Measurements from ENCODE around the gene ACAP3.

The ACAP3 gene

GRCh38 chr1:1290238-1290731 lies 17.4 kb downstream of the ACAP3 start:
- Histone ChIP-seq H3K4me3 (ENCODE audit: low read depth, low read length) (no peak overlapping the region), H3K36me3 (ENCODE audit: insufficient read depth, low read length) (no peaks in the 10 kb centered on the region), H3K27me3 (ENCODE audit: insufficient read depth, low read length) (no peaks in the 10 kb centered on the region), H3K4me1 (ENCODE audit: control insufficient read depth, insufficient read depth, low read length, unreplicated experiment) (peaks cover 10% of the 10 kb centered on the region), H2AFZ (ENCODE audit: low read length, unreplicated experiment) (no peak overlapping the region), H3K27ac (ENCODE audit: low read depth, low read length) (no peak overlapping the region), H3K79me2 (ENCODE audit: control insufficient read depth, insufficient read depth, low read length, unreplicated experiment) (no peaks in the 10 kb centered on the region)

- peaks cover 10% of the 10 kb centered on the region for H3K4me1 ChIP-seq (ENCODE audit: control insufficient read depth, insufficient read depth, low read length, unreplicated experiment)
- H2AFZ ChIP-seq (ENCODE audit: low read length, unreplicated experiment): no peak overlapping the region
- H3K27ac ChIP-seq (ENCODE audit: low read depth, low read length): no peak overlapping the region
- H3K27me3 ChIP-seq (ENCODE audit: insufficient read depth, low read length): no peaks in the 10 kb centered on the region
- H3K36me3 ChIP-seq (ENCODE audit: insufficient read depth, low read length): no peaks in the 10 kb centered on the region
- H3K79me2 ChIP-seq (ENCODE audit: control insufficient read depth, insufficient read depth, low read length, unreplicated experiment): no peaks in the 10 kb centered on the region
- H3K4me3 ChIP-seq (ENCODE audit: low read depth, low read length): no peak overlapping the region
Observed at GRCh38 chr1:1287288-1288110, 20.2 kb downstream of the ACAP3 start.

- Histone ChIP-seq H3K4me3 (ENCODE audit: low read depth, low read length) (no peak overlapping the region), H3K79me2 (ENCODE audit: control insufficient read depth, insufficient read depth, low read length, unreplicated experiment) (no peaks in the 10 kb centered on the region), H3K27ac (ENCODE audit: low read depth, low read length) (no peak overlapping the region), H3K4me1 (ENCODE audit: control insufficient read depth, insufficient read depth, low read length, unreplicated experiment) (peaks cover 12% of the 10 kb centered on the region), H3K36me3 (ENCODE audit: insufficient read depth, low read length) (no peaks in the 10 kb centered on the region), H2AFZ (ENCODE audit: low read length, unreplicated experiment) (no peak overlapping the region), H3K27me3 (ENCODE audit: insufficient read depth, low read length) (no peaks in the 10 kb centered on the region)
Observed at GRCh38 chr1:1286313-1287261, 21.1 kb downstream of the ACAP3 start.

- Histone ChIP-seq H3K27me3 (ENCODE audit: insufficient read depth, low read length) (no peaks in the 10 kb centered on the region), H3K36me3 (ENCODE audit: insufficient read depth, low read length) (no peaks in the 10 kb centered on the region), H2AFZ (ENCODE audit: low read length, unreplicated experiment) (no peak overlapping the region), H3K4me1 (ENCODE audit: control insufficient read depth, insufficient read depth, low read length, unreplicated experiment) (peaks cover 4% of the 10 kb centered on the region), H3K79me2 (ENCODE audit: control insufficient read depth, insufficient read depth, low read length, unreplicated experiment) (no peaks in the 10 kb centered on the region), H3K4me3 (ENCODE audit: low read depth, low read length) (no peak overlapping the region), H3K27ac (ENCODE audit: low read depth, low read length) (no peak overlapping the region)
Observed at GRCh38 chr1:1285611-1286311, 22.0 kb downstream of the ACAP3 start.

- Histone ChIP-seq H3K27ac (ENCODE audit: low read depth, low read length) (no peak overlapping the region), H3K4me1 (ENCODE audit: control insufficient read depth, insufficient read depth, low read length, unreplicated experiment) (peaks cover 3% of the 10 kb centered on the region), H2AFZ (ENCODE audit: low read length, unreplicated experiment) (no peak overlapping the region), H3K79me2 (ENCODE audit: control insufficient read depth, insufficient read depth, low read length, unreplicated experiment) (no peaks in the 10 kb centered on the region), H3K4me3 (ENCODE audit: low read depth, low read length) (no peak overlapping the region), H3K36me3 (ENCODE audit: insufficient read depth, low read length) (no peaks in the 10 kb centered on the region), H3K27me3 (ENCODE audit: insufficient read depth, low read length) (no peaks in the 10 kb centered on the region)
Observed at GRCh38 chr1:1285102-1285571, 22.6 kb downstream of the ACAP3 start.

- Histone ChIP-seq H2AFZ (ENCODE audit: low read length, unreplicated experiment) (no peak overlapping the region), H3K4me1 (ENCODE audit: control insufficient read depth, insufficient read depth, low read length, unreplicated experiment) (peaks cover 3% of the 10 kb centered on the region)
Observed at GRCh38 chr1:1284221-1285101, 23.3 kb downstream of the ACAP3 start.

GRCh38 chr1:1283821-1284220 lies 23.9 kb downstream of the ACAP3 start:
- Histone ChIP-seq H3K4me1 (ENCODE audit: control insufficient read depth, insufficient read depth, low read length, unreplicated experiment) (peaks cover 3% of the 10 kb centered on the region), H3K27me3 (ENCODE audit: insufficient read depth, low read length) (no peaks in the 10 kb centered on the region), H3K36me3 (ENCODE audit: insufficient read depth, low read length) (no peaks in the 10 kb centered on the region), H3K27ac (ENCODE audit: low read depth, low read length) (no peak overlapping the region), H3K4me3 (ENCODE audit: low read depth, low read length) (no peak overlapping the region), H3K79me2 (ENCODE audit: control insufficient read depth, insufficient read depth, low read length, unreplicated experiment) (no peaks in the 10 kb centered on the region), H2AFZ (ENCODE audit: low read length, unreplicated experiment) (no peak overlapping the region)

More at GRCh38 chr1:1284221-1285101, 23.3 kb downstream of the ACAP3 start:
- Histone ChIP-seq H3K4me3 (ENCODE audit: low read depth, low read length) (no peak overlapping the region), H3K27ac (ENCODE audit: low read depth, low read length) (no peak overlapping the region), H3K27me3 (ENCODE audit: insufficient read depth, low read length) (no peaks in the 10 kb centered on the region), H3K36me3 (ENCODE audit: insufficient read depth, low read length) (no peaks in the 10 kb centered on the region), H3K79me2 (ENCODE audit: control insufficient read depth, insufficient read depth, low read length, unreplicated experiment) (no peaks in the 10 kb centered on the region)

GRCh38 chr1:1282998-1283397 lies 24.7 kb downstream of the ACAP3 start:
- no peaks in the 10 kb centered on the region for H3K27me3 ChIP-seq (ENCODE audit: insufficient read depth, low read length)
- no peak overlapping the region for H3K27ac ChIP-seq (ENCODE audit: low read depth, low read length)
- H3K4me3 ChIP-seq (ENCODE audit: low read depth, low read length): no peak overlapping the region
- no peak overlapping the region for H2AFZ ChIP-seq (ENCODE audit: low read length, unreplicated experiment)
- peaks cover 3% of the 10 kb centered on the region for H3K4me1 ChIP-seq (ENCODE audit: control insufficient read depth, insufficient read depth, low read length, unreplicated experiment)
- no peaks in the 10 kb centered on the region for H3K36me3 ChIP-seq (ENCODE audit: insufficient read depth, low read length)
- no peaks in the 10 kb centered on the region for H3K79me2 ChIP-seq (ENCODE audit: control insufficient read depth, insufficient read depth, low read length, unreplicated experiment)

GRCh38 chr1:1281533-1282321 lies 26.0 kb downstream of the ACAP3 start:
- no peaks in the 10 kb centered on the region for H3K36me3 ChIP-seq (ENCODE audit: insufficient read depth, low read length)
- no peaks in the 10 kb centered on the region for H3K79me2 ChIP-seq (ENCODE audit: control insufficient read depth, insufficient read depth, low read length, unreplicated experiment)
- no peak overlapping the region for H2AFZ ChIP-seq (ENCODE audit: low read length, unreplicated experiment)
- no peak overlapping the region for H3K4me3 ChIP-seq (ENCODE audit: low read depth, low read length)
- peaks cover 3% of the 10 kb centered on the region for H3K4me1 ChIP-seq (ENCODE audit: control insufficient read depth, insufficient read depth, low read length, unreplicated experiment)
- no peaks in the 10 kb centered on the region for H3K27me3 ChIP-seq (ENCODE audit: insufficient read depth, low read length)
- H3K27ac ChIP-seq (ENCODE audit: low read depth, low read length): no peak overlapping the region

Data from ACC112 (cell line).